MG63 (cell line): ENCODE data around the gene MBOAT2. TPM values are rescaled to one million over a fixed set of nuclear protein-coding genes. Genes with fewer than 3 reads are reported as not detected.
A peak's percentile ranks its signal among the peaks of the same experiment; 100 is the strongest.

Experiments
- DNase-seq: peaks from one replicate; pipeline ENCODE4 v3.0.0-alpha.2; 2020
- H3K27me3 ChIP-seq: fragments of 250-450 bp; sonication (Bioruptor Pico); 2 replicates; pipeline ENCODE4 v1.5.1; 2020; ENCODE audit warnings: mild to moderate bottlenecking, moderate library complexity
- H3K36me3 ChIP-seq: fragments of 250-450 bp; sonication (Bioruptor Pico); 2 replicates; pipeline ENCODE4 v1.5.1; 2020; ENCODE audit warnings: mild to moderate bottlenecking, moderate library complexity
- H3K4me3 ChIP-seq: fragments of 250-450 bp; sonication (Bioruptor Pico); 2 replicates; pipeline ENCODE4 v1.5.1; 2020; ENCODE audit warnings: mild to moderate bottlenecking, moderate library complexity
- H3K9me3 ChIP-seq: fragments of 250-450 bp; sonication (Bioruptor Pico); 2 replicates; pipeline ENCODE4 v1.5.1; 2020; ENCODE audit warnings: mild to moderate bottlenecking, moderate library complexity
- total RNA-seq: library from RNA; depleted of rRNA; stranded (reverse); fragments of >200 nt; shearing (Covaris generic); gene quantifications from 2 replicates; pipeline ENCODE4 v1.2.3, GENCODE V29; 2014; ENCODE audit warnings: low replicate concordance; rRNA removed

The MBOAT2 gene
- total RNA-seq, 1 experiment from 2014 or later, result 40.0 TPM

- DNase-seq, result no peak
- Histone ChIP-seq H3K9me3 (no peaks in the 10 kb centered on the region), H3K4me3 (no peak overlapping the region), H3K36me3 (no peaks in the 10 kb centered on the region; the same call in 1 of the 2 replicates), H3K27me3 (no peaks in the 10 kb centered on the region)
These were observed 186.3 kb downstream of the MBOAT2 start for GRCh38 chr2:8817221-8817620.

GRCh38 chr2:8806885-8807704 lies 196.4 kb downstream of the MBOAT2 start:
- Histone ChIP-seq H3K4me3 (no peak overlapping the region), H3K36me3 (peaks cover 25% of the 10 kb centered on the region), H3K27me3 (no peaks in the 10 kb centered on the region), H3K9me3 (peaks cover 5% of the 10 kb centered on the region; the same call in 1 of the 2 replicates)
- DNase-seq, result no peak

- H3K4me3 ChIP-seq, result no peak overlapping the region
- no peaks in the 10 kb centered on the region for H3K27me3 ChIP-seq
- peaks cover 5% of the 10 kb centered on the region; the same call in 1 of the 2 replicates for H3K9me3 ChIP-seq
- no peak for DNase-seq
- peaks cover 28% of the 10 kb centered on the region for H3K36me3 ChIP-seq
These were observed 197.9 kb downstream of the MBOAT2 start for GRCh38 chr2:8805278-8806210.

GRCh38 chr2:8803658-8804379 lies 199.7 kb downstream of the MBOAT2 start:
- Histone ChIP-seq H3K4me3 (no peak overlapping the region), H3K36me3 (peaks cover 33% of the 10 kb centered on the region), H3K9me3 (peaks cover 5% of the 10 kb centered on the region; the same call in 1 of the 2 replicates), H3K27me3 (no peaks in the 10 kb centered on the region)
- peak; percentile 52 for DNase-seq

- DNase-seq, result no peak
- Histone ChIP-seq H3K9me3 (peaks cover 5% of the 10 kb centered on the region; the same call in 1 of the 2 replicates), H3K36me3 (peaks cover 39% of the 10 kb centered on the region), H3K4me3 (no peak overlapping the region), H3K27me3 (no peaks in the 10 kb centered on the region)
These were observed 200.7 kb downstream of the MBOAT2 start for GRCh38 chr2:8802741-8803140.

Other genes starting within 250 kb of the MBOAT2 start
- gene KIDINS220, start 166.1 kb downstream of the MBOAT2 start, total RNA-seq, result 12.2 and 16.9 TPM in 2 replicates
- gene ASAP2, start 203.1 kb upstream of the MBOAT2 start, total RNA-seq, result 18.4 and 30.6 TPM in 2 replicates